HG03159 (cell line): Measurements from ENCODE around the gene TBK1.

Experiments
- ATAC-seq: cut with Tn5 transposase; IDR thresholded peaks from one replicate; pipeline ENCODE4 v1.9.1; 2021; ENCODE audit warnings: mild to moderate bottlenecking, moderate library complexity; ENCODE audit not compliant: unreplicated experiment

The TBK1 gene

GRCh38 chr12:64450711-64451486 lies 1.0 kb upstream of the TBK1 start:
- ATAC-seq = no peak

- peak; percentile 2 for ATAC-seq
These were observed 824 bp downstream of the TBK1 start for GRCh38 chr12:64452559-64453329.

- ATAC-seq = no peak
These were observed 3.6 kb downstream of the TBK1 start for GRCh38 chr12:64455506-64455905.

- ATAC-seq = no peak
These were observed 4.2 kb downstream of the TBK1 start for GRCh38 chr12:64456119-64456518.

- ATAC-seq = no peak
These were observed 5.1 kb downstream of the TBK1 start for GRCh38 chr12:64457032-64457431.

GRCh38 chr12:64457466-64457865 lies 5.5 kb downstream of the TBK1 start:
- ATAC-seq = no peak

- ATAC-seq = no peak
These were observed 6.0 kb downstream of the TBK1 start for GRCh38 chr12:64457923-64458322.

GRCh38 chr12:64459394-64459891 lies 7.5 kb downstream of the TBK1 start:
- ATAC-seq = peak; percentile 53

- ATAC-seq = no peak
These were observed 9.9 kb downstream of the TBK1 start for GRCh38 chr12:64461634-64462414.

GRCh38 chr12:64466178-64466577 lies 14.3 kb downstream of the TBK1 start:
- no peak for ATAC-seq

GRCh38 chr12:64468966-64469365 lies 17.0 kb downstream of the TBK1 start:
- no peak for ATAC-seq

GRCh38 chr12:64469455-64470142 lies 17.7 kb downstream of the TBK1 start:
- no peak for ATAC-seq

- ATAC-seq = no peak
These were observed 18.6 kb downstream of the TBK1 start for GRCh38 chr12:64470495-64470894.

- ATAC-seq = no peak
These were observed 21.3 kb downstream of the TBK1 start for GRCh38 chr12:64473176-64473575.

- no peak for ATAC-seq
These were observed 23.6 kb downstream of the TBK1 start for GRCh38 chr12:64475518-64475917.

- no peak for ATAC-seq
These were observed 24.9 kb downstream of the TBK1 start for GRCh38 chr12:64476844-64477243.

- ATAC-seq = no peak
These were observed 26.7 kb downstream of the TBK1 start for GRCh38 chr12:64478661-64479060.

GRCh38 chr12:64480148-64480547 lies 28.2 kb downstream of the TBK1 start:
- no peak for ATAC-seq

- ATAC-seq = no peak
These were observed 34.7 kb downstream of the TBK1 start for GRCh38 chr12:64486657-64487056.

- ATAC-seq = no peak
These were observed 39.8 kb downstream of the TBK1 start for GRCh38 chr12:64491718-64492117.

GRCh38 chr12:64493513-64493912 lies 41.6 kb downstream of the TBK1 start:
- no peak for ATAC-seq
